Left hindlimb (tissue), 1 donor: ENCODE measurements around the gene TF.

Experiments used
- DNase-seq: peaks from one replicate; pipeline ENCODE4 v3.0.0-alpha.2; 2018

The TF gene

DNA sequence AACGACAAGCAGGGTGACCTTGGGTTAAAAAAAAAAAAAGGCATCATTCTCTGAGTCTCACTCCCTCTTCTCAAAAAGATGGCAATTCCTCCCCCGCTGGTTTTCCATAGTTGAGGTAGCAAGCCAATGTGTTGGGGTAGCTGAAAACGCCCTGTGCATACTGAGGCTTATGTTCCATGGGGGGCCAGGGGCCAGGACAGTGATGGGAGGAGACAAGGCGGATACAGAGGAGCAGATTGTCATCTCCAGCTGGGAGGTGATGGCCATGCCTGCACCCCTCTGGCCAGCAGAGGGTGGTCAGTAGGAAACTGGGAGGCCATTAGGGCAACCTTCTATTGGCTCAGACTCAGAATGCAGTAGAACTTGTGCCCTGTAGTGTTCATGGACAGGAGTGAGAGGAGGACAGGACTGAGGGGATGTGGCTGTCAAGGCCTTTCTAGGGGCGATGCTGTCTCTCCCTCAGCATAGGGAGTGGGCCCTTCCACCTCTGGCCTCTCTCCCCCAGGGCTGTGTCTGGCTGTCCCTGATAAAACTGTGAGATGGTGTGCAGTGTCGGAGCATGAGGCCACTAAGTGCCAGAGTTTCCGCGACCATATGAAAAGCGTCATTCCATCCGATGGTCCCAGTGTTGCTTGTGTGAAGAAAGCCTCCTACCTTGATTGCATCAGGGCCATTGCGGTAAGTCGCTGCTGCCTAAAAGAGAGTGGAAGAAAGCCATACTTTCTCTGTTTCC, 1.9 kb downstream of the TF start:
- no peak for DNase-seq

DNA sequence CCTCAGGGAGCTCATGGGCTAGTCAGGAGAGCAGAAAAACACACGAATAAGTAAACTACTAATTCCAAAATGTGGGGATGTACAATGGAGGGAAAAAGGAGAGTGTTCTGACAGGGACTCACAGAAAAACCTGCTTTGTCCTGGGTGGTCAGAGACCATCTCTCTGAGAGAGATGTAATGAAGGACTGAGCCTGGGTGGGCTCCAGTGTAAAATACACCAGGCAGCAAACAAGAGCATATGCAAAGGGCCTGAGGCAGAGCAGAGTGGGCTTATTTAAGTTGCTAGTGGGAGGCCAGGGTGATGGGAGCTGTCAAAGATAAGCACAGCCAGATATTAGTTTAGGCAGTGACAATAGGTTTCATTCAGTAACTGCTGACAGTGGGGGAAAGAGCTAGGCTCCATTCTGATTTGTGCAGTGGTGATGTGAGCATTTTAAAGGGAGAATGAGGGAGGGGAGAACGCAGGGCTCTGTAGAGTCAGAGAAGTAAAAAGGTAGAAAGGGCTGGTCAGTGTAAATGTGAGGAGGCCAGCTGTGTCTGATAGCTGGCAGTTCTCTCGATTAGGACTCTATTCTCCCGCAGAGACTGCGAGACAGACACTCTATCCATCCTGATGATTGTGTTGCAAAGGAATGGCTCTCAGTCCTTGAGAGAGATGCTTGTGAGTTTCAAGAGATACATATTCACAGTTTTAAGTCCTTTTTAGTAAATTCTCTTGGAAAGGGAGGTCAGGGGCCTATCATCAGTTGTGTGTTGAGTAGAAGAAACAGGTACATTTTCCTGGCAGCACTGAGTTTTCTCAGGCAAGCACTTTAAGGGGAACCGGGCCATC, 3.5 kb downstream of the TF start:
- no peak for DNase-seq

DNA sequence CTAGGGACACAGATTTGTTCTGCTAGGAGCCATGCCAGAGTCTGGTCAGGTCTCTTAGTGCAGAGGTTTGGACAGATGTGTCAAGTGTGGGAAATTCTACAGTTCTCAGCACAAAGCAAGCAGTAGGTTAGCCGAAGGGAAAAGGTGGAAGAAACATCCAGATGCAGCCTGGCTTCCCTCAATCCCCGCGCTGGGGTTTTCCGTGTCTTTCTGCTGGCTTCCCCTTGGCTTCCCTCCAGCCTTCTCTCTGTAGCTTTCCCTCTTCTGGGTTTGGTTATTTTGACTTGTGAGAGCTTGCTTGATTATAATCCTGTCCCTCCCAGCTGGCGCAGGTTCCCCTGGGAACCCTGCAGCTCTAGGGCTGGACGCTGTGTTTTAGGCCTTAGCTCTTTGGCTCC, 4.1 kb downstream of the TF start:
- no peak for DNase-seq

DNA sequence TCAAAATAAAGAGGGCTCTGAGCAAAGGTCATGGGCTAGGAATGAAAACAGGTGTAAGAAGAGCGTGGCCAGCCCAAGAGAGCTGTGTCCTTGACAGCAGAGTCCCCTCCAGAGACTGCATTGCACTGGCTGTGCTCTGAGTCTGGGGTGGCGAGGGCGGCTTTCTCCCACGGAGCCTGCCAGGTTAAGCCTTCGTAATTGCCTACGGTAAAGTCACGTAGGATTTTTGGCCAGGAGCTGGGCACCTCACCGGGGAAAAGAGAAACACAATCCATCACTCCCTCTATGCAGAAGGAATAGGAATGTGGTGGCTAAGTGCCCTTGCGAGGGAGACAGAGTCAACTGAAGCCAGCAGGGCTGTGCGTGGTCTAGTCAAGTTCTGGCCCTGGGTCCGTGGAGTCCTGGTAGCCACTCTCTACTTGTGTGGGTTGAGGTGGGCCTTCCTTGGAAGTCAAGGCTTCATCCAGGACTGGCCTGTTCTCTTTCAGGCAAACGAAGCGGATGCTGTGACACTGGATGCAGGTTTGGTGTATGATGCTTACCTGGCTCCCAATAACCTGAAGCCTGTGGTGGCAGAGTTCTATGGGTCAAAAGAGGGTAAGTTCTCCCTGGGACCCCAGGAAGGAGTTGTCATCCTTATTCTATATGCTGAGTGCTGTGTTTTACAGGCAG, 7.0 kb downstream of the TF start:
- DNase-seq, result no peak

DNA sequence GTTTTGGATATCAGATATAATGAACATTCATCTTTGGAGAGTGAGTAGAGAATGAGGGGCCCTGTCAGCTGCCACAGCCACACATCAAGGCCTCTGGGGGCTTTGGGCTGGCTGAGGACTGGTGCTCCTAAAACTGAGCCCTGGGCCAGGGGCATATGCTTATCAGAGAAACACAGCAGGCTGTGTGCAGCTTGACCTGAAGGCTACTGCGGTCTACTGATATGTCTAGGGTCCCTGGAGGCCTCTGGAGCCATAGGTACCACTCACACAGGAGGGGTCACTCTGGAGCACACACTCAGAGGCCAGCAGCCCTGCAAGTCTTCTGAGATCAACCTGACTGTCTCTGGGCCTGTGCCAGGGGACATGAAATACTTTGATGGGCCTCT, 7.6 kb downstream of the TF start:
- no peak for DNase-seq

DNA sequence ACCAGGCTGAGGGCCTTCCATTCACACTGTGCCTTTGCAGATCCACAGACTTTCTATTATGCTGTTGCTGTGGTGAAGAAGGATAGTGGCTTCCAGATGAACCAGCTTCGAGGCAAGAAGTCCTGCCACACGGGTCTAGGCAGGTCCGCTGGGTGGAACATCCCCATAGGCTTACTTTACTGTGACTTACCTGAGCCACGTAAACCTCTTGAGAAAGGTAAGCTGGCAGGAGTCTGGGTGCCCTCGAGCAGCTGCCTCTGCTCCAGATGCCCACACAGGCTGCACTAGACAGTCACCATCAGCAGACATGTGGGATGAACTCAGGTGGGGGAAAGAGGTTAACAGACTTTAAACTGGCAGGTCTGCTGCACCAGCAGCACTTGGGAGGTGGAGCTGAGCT, 8.3 kb downstream of the TF start:
- no peak for DNase-seq

DNA sequence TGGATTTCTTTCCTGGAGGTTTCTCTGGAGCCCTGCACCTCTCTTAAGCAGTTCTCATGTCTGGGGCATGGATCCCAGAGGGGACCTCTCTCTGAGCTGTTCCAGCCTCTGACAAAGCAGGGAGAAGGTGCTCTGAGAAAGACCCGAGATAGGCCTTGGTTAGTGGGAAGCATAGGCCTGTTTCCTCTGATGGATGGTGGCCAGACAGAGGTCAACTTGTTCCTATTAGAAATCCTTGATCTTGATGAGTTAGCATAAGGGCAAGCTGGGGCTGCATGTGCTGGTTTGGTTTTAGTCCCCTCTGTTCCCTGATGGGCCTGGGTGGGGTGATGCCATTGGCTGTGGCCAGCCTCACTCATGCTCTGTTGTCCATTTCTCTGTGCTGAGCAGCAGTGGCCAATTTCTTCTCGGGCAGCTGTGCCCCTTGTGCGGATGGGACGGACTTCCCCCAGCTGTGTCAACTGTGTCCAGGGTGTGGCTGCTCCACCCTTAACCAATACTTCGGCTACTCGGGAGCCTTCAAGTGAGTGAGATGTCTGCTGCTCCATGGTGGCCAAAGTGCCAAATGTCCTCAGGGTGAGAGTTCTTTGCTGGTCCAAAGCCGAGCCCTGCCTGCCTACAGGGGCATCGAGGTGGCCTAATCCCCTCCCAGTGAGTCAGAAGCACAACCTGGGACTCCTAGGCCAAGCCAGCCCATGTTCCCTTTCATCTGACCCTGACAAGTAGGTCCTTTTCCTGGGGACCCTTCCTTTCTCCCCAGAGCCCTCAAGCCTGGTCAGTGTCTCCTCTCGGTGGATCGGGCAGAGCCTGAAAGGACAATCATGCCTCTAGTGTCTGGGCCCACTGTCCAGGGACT, 9.0 kb downstream of the TF start:
- no peak for DNase-seq

DNA sequence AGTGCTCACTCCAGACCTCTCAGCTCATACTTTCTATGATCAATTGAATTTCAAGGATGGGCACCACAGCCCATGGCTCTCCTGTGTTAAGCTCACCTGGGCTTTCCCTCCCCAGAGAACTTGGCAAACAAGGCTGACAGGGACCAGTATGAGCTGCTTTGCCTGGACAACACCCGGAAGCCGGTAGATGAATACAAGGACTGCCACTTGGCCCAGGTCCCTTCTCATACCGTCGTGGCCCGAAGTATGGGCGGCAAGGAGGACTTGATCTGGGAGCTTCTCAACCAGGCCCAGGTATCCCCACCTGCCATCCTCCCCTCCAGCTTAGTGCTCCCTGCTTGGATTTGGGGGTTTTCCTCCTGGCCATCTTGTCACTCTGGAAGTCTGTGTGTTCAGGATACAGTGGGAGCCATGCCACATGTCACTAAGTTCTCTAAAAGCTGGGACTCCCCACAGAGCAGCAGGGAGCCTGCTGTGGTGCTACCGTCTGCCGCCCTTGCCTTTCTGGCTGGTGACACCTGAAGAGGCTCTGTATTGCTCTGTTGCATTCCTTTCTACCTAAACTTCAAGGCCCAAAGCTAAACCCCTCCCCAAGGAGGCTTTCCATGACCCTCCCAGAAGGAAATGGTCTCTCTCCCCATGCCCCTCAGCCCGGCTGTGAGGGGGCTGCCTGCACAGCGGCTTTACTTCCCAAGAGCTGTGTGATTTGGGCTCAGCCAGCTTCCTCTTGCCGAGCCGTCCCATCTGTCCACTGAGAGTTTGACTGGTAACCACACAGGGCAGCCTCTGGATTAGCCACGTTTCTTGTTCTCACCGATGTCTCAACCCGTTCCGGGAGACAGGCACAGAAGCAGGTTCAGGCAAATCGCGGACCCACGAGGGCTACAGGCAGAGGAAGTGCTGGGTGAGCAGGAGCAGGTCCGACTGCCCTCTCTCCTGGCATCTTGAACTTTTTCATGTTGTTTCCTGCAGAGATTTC, 10.8 kb downstream of the TF start:
- no peak for DNase-seq

DNA sequence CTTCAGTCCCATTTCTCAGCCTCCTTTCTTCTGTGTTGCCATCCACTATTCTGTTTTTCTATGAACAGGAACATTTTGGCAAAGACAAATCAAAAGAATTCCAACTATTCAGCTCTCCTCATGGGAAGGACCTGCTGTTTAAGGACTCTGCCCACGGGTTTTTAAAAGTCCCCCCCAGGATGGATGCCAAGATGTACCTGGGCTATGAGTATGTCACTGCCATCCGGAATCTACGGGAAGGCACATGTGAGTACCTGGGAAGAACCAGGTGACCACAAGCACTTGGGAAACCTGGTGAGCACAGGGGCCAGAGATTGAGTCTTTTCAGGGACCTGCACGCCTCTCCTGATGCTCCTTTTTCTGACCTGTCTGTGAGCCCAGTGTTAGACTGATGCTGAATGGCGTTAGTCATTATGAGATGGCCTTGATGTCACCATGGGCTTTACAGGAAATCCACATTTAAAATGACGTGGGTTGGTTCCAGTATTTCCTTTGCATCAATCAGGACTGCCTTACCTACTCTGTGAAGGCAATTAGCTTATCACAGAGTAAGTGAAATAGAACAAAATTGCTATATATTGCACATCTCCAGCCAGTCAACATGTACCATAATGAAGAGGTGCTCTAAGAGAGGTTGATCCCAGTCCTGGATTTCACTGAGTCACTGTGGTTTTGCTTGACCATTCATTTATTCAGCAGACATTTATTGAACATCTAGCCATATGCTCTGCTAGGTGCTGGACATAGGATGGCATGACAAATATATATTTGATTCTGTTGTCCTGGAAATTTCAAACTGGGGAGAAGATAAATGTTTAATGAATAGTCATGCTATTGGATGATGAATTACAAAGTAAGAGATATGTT, 11.7 kb downstream of the TF start:
- no peak for DNase-seq

DNA sequence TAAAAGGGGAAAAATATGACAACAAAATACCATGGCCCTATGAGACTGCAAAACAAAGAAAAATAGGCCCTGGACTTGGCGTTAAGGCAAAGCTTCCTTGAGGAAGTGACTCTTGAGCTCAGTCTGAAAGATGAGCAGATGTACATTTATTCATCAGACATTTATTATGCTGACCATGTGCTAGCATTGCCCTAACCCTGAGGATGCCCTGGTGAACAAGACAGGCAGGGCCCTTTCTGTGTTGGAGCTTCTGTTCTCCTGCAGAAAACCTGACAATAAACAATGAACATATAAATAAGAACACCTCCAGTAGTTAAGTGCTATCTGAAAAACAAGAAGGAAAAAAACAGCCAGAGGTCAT, 12.4 kb downstream of the TF start:
- no peak for DNase-seq

DNA sequence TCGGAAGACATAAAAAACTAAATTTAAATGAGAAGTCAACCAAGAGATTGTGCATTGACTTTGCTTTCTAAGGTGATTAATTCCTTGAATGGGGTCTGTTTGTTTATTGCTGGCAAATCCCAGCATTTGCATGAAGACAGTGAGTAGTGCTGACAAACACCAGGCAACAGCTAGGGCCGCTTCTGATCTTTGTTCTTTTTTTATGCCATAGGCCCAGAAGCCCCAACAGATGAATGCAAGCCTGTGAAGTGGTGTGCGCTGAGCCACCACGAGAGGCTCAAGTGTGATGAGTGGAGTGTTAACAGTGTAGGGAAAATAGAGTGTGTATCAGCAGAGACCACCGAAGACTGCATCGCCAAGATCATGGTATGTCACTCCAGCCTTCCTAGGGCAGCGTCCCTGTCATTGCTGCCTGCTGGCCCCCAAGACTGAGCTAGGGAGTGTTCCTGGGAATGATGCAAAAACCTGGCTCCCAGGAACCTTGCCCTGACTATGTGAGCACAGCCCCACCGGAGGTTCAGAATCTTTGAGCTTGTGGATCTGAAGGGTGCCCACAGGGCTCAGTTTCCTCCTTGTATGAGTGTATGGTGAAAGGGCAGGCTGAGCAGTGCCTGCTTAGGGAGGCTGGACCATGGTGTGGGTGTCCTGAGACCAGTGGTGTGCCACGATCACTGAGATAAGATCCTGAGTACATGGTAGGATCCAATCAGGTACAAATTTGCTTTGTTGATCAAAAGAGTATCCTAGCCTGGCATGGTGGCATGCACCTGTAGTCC, 13.0 kb downstream of the TF start:
- no peak for DNase-seq

DNA sequence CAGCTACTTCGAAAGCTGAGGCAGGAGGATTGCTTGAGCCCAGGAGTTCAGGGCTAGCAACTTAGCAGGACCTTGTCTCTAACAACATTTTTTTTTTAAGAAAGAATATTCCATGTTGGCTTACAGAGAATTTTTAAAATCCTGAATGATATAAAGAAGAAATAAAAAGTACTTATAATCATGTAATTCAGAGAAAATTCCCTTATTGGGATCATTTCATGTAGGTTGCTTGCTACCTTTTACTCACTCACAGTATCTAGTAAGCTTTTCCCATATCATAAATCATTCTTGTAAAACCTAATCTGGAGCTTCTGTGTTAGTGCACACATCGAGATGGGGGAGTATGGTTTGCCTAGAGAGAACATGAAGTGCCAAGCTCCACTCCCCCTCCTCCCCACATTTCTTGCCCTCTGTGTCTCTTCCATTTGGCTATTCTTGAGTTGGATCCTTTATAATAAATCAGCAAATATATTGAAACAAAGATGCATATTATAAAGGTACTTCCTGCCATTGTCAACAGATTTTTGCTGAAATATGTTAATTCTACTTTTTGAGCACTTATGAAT, 13.6 kb downstream of the TF start:
- DNase-seq, result no peak

DNA sequence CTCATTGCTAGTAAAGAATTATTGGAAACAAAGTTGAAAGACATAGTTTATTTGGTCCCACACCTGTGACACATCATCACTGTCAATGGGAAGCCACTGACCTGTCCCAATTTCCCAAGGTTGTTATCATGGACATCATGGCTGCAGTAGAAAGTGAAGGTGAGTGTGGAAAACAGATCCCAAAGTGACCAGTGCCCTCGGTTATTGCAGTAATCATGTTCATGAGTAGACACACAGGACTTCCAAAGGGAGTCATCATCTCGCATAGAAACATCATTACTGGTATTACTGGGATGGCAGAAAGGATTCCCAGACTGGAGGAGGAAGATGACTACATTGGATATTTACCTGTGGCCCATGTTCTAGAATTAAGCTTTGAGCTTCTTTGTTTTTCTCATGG, 14.7 kb downstream of the TF start:
- no peak for DNase-seq

DNA sequence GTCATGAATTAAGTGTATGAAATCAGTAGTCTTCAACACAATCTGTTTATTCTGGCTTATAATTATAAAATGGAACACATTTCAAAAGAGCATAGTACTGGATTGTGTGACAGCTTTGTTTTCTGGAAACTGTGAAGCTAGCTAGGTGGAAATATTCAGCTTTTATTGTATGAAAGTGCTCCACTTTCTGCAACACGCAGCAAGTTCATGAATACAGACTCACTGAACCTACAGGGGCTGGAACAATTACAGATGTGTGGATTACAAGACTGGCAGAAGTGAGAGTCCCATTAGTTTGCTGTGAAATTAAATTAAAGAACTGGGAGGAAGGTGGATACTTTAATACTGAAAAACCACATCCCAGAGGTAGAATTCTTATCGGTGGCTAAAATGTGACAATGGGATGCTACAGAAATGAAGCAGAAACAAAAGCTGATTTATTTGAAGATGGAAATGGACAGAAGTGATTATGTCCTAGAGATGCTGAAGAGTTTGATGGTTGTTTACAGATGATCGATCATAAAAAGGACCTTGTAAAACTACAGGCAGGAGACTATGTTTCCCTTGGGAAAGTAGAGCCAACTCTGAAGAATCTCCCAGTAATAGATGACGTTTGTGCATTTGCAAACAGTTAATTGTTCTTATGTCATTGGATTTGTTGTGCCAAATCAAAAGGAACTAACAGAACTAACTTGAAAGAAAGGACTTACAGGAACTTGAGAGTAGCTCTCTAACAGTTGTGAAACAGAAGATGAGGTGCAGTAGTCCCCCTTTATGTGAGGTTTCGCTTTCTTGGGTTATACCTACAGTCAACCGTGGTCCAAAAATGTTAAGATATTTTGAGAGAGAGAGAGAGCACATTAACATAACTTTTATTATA, 15.7 kb downstream of the TF start:
- no peak for DNase-seq

DNA sequence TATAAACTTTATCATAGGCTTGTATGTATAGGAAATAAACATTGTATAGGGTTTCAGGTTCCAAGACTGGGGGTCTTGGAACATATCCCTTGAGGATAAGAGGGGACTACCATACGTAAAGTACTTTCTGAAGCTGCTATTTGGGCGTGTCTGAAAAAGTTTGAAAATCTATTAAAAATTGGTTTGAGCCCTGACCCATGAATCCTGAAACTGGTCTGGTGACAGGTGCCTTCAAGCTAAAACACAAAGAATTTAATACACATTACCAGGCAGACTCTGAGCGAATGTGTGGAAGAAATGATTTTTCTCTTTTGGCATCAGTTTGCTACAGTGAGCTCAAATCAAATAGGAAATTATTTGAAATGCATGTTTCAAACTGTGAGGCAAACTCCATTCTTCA, 16.3 kb downstream of the TF start:
- no peak for DNase-seq

DNA sequence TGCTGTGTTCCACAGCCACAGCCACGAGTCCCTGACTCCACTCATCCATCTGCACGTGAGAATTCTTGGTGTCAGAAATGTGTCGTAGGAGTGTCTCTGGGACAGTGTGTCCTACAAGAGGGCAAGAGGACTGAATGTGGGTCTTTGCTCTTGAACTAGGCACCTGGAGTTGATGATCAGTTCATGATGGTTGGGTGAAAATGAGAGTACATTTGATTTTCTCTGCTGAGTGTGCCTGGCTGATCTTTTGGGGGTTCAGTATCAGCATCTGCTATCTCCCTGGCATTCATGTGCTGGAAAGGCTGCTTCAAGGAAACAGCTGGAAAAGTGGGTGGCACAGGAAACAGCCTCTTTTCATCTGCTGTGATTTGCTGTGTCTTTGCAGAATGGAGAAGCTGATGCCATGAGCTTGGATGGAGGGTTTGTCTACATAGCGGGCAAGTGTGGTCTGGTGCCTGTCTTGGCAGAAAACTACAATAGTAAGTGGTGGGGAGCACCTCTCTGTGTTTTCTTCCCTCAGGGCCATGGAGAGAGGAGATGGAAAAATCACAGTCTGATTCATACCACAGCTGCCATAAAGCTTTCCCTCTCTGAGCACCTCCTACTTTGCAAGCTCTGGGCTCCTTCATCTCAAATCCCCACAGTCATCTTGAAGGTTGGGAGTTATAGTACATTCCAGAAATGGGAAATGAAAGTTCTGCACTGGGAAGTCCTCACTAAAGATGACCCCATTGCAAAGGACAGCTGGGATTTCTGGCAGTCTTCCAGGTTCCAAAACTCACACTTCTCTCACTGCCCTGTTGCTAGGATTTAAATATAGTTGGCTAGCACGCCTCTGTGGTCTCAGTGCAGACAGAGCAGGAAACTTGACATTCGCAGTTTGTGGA, 17.8 kb downstream of the TF start:
- DNase-seq, result peak; percentile 79

DNA sequence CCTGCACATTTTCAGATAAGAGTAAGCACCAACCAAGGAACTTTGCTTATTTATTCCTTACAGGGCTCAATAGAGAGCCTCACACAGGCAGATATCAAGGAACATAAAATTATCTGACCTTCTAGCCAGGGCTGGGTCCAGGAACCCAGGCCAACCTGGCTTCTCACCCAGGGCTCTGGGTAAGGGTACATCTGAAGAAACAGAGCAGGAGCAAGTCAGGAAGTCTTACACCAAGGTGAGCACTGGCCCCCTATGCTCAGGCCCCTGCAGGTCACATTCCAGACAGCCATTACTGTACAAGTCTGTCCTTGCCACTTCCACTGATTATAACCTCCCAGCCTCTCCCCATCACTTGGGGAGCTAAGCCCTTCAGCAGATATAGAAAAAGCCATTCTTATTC, 19.1 kb downstream of the TF start:
- no peak for DNase-seq

DNA sequence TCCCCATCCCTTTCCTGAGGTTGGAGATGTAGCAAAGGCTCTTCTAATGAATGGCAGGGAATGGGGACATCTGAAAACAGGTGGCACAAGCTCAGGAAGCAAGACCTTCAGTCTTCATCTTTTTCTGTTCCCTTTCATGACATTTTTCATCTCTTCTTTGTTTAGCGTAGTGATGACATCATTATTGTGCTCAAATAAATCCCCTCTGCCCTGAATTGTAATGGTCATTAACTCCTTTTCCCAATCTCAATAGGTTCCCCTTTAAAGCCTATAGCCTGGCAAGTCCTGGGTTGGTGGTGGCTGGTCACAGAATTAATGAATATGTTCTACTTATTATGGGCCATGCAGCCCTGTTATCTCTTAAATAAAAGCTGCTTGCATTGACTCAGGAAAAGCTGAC, 21.4 kb downstream of the TF start:
- no peak for DNase-seq
